NCI-H69 (cell line): ENCODE data around the gene FLT3.
A peak's percentile ranks its signal among the peaks of the same experiment; 100 is the strongest.

Experiments
- DNase-seq: peaks from one replicate; lab custom pipeline; 2025; lab: John Stamatoyannopoulos, UW

FLT3 gene

DNA sequence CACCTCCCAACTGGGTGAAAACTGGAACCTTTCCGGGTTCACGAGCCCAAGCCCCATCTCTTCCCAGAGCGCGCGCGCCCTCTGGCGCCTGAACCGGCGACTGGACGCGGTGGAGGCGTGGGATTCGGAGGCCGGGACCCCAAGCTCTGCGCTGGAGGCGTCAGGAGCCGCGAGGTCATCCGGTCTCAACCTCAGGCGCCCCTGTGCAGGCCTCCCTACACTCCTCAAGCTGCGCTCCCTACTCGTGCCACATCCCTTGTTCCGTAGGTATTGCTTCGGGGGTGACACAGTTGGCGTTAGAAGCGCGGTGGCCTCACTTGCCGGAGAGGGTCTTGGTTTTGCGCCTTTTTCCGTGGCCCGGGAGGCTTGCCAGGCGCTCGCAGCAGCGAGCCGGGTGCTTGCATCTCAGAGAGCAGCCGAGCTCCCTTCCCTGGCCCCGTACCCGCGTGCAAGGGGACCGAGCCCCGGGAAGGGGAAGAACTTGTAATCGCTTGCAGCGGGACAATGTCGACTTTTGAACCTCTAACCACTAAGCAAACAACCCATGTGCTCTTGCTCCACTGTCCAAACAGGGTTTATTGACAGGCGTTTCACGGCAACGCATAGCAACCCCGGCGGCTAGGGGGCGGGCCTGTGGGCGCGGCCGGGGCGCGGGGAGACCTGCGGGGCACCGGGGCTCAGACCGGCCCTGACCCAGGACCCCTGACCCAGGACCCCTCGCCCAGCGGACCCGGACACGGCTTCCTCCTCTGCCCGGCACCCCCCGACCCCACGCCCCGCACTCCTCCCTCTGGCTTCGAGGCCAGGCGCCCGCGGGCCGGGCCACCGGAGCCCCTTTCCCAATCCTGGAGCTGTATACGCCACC is 139.8 kb downstream of the FLT3 start:
- peak; percentile 58 for DNase-seq

DNA sequence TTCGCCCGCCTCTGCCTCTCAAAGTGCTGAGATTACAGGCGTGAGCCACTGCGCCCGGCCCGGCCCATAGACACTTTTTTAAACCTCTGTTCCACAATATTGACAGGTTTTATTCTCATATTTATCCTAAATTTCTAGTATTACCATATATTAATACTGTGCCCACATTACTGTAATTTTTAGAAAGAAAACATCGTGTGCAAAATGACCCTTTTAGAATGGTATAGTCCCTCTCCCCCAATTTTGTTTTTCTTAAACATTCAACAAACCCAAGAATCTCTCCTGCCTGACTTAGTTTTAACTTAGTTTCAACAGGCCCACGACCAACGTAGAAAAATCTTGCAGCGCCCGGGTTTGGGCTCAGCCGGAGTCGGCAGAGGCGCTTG is 140.4 kb downstream of the FLT3 start:
- DNase-seq, result no peak

DNA sequence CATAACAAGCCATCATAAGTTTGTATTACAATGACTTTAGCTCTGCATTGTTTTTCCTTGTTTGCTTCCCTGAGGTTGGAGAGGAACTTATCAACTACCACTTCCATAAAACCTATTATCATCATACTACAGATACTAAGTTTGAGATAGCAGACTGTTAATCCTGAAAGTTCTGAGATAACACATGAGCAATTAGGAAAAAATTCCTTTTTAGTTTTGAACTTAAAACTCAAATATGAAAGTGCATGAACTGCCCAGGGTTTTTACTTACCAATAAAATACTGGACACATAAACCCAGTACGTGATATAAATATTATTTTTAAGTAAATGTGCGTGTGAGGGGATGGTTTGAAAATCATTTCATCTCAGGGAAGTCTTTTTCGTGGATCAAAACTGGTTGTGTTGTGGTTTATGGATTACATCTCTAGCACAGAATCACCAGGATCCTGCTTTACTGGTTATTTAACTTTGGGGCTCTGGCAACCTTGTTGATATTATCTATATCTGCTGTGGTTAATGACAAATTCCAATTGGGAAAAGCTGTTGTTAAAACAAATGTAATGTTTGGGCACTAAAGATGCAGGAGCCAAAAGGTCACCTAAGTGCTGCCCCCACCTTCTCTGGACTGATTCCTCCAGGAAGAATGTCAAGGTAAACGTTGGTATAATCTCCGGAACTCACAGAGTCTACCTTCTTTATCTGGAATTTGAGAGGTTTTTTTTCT is 143.6 kb downstream of the FLT3 start:
- no peak for DNase-seq

DNA sequence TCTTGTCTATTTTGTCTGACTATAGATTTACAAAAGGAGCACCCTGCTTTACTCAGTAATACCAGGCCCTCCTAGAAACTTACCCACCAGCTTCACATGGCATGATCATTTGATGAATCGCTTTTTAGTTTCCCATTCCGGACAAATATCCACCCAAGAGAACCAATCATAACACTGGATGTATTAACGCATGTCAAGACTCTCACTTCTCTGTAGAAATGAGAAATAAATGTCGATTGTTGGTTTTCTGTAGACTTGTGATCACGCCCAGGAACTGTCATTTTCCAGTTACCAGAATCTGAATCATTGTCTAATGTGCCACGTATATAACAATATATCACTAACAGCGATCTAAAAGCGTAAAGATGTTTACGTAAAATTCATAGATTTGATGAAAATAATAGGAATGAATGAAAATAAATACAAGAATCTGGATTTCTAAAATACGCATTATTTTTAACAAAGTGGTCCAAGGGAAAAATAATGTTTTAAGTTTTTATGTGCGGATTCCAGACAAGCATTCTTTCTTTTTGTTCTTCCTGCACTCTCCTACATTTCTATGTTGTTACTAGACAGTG is 145.3 kb downstream of the FLT3 start:
- no peak for DNase-seq

DNA sequence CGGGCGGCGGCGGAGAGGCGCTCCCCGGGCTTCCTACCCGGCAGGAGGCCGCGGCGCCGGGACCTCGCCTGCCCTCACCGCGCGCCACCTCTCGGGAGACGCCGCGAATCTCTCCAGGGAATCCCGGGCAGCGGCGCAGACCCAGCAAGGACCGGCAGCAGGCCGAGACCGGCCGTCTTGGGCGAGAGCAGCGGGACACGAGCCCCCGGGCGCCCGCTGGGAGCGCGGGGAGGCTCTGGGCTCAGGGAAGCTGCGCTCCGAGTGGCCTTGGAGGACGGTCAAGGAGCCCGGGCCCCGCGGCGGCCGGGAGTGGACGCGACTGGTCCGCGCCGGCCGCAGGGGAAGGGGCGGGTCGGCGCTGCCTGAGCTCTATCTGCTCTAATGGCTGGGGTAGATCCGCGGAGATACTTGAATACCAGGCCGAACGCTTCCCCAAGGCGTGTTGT is 145.9 kb downstream of the FLT3 start:
- peak; percentile 42 for DNase-seq

DNA sequence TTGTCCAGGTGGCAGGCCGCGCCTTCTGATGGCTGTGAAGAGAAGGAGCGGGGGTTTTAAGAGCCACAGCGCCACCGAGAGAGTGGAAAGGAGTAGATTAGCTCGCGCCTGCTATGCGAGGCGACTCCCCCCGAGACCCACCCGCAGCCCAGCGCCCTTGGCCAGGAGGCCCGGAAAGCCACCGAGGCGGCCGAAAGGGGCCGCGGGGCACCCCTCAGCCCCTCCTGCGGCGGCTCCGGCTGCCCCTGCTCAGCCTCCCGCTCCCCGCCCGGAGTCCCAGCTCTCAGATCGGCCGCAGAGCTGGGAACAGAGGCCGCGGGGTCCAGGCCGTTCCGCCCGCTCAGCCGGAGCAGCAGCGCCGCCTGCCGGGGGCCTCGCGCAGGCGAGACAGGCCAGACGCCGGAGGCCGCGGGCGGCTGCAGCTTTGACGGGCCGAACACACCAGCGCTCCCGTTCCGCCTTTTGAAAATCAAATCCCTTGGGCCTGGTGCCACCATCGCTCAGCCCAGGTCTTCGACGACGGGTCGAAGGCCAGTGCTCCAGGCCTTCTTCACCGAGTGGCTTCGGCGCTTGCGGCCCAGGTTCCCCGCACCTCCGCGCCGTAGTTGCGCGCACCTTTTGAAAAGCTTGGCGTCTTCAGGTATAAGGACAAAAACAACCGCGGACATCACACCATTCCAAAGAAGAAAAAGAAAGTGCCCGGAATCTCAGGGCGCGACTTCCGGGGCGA is 146.5 kb downstream of the FLT3 start:
- peak; percentile 68 for DNase-seq
